ENCODE results near the gene DGKQ. TPM values are rescaled to one million over a fixed set of nuclear protein-coding genes. Genes with fewer than 3 reads are reported as not detected.

The DGKQ gene
- total and polyA plus RNA-seq, 9 of the 15 experiments (the other 6 are each of a cell fraction or from before 2014, with no cell fraction given): 0.17 to 22.0 (median 5.6) TPM

DNA sequence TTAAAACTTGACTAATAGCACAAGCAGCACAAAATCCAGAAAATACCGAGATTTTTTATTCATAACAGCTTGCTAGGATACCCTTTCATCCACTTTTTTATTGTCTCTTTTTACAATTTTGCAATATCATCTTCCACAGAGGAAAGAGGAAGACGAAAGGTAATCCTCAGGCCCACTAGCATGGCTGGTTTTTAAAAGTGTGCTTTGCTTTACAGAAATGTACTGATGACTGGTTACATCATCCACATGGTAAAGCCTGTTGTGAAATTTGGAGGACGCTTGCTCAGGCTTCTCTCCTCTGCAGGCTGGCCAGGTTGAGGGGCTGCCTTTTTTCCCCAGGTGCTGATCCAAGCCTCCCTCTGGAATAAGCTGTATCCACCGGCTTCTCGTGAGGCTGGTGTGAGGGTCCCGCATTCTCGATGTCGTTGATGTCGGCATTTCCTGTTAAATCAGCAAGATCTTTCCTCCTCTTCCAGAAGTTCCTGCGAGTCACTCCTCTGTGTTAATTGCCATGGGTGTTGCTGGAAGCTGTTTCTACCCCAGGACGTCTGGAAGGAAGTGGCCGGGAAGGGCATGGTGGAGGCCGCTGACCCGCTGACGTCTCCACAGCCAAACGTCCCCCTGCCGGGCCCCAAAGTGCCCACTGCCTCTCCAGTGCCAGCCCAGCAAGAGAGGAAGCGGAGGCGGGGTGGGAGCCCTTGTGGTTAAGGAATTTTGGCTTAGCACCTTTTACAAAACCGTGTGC lies 5.8 kb upstream of the DGKQ start:
- 37% methylated on average over 19 of the region's 20 CpGs for WGBS (ENCODE audit: insufficient coverage, low coverage, missing lambda C conversion rate)
- no peaks in the 10 kb centered on the region for H3K27me3 ChIP-seq (ENCODE audit: control insufficient read depth in 2 of 2, insufficient read depth in 2 of 2, low read length in 2 of 2)
- no peaks in the 10 kb centered on the region for H3K9me1 ChIP-seq (ENCODE audit: control insufficient read depth, insufficient read depth, low read length)
- CTCF ChIA-PET (ENCODE audit: low intra/inter-chr PET ratio): no interaction called here
- peak overlapping the region; percentile 54 for H2AFZ ChIP-seq (ENCODE audit: low read depth, low read length)
- FAIRE-seq (peak; percentile 49), DNase-seq (ENCODE audit: extremely low read depth in 1 of 4, low spot score in 3 of 4) (no peak), ATAC-seq (peak; percentile 41)
- peak overlapping the region; percentile 16; the same call in 1 of the 2 replicates for H3K4me2 ChIP-seq (ENCODE audit: insufficient read depth, low read length)
- intact Hi-C loops (cut with micrococcal nuclease): no loop called here
- H3K4me3 ChIP-seq: no peak overlapping the region
- no peaks in the 10 kb centered on the region for H3K9me3 ChIP-seq (replicated peaks; ENCODE audit: control insufficient read depth, insufficient read depth, low read depth, low read length)
- H3K27ac ChIP-seq (ENCODE audit: extremely low read depth, low read depth, low read length): 0 out of 3 replicates have a peak overlapping the region, but pooled peaks have one; percentile 24
- H4K20me1 ChIP-seq (replicated peaks; ENCODE audit: control insufficient read depth, insufficient read depth, low read length): no peaks in the 10 kb centered on the region
- peaks cover 24 to 47% of the 10 kb centered on the region in 2 experiments for H3K4me1 ChIP-seq (replicated peaks in 1 of 2; ENCODE audit: control insufficient read depth in 2 of 2, insufficient read depth in 2 of 2, low read length in 2 of 2)
- H3K79me2 ChIP-seq (ENCODE audit: control insufficient read depth, insufficient read depth, low read length): 0 out of 3 replicates have a peak, but pooled peaks cover 3% of the 10 kb centered on the region
- POLR2A ChIA-PET: interaction anchor here (0.6 to 1.5 kb wide), 2 partner anchors 9 to 237 kb away, joined by 3 to 7 read pairs; no protein-coding TSS in a partner anchor
- peak overlapping the region in 1 of 2 experiments; percentile 45; a peak in 2 of 4 replicates for H3K9ac ChIP-seq (ENCODE audit: insufficient read depth in 1 of 2, low read depth in 2 of 2, low read length in 2 of 2)
- BruUV-seq (replicated peaks): no TSS peak
- in situ Hi-C loops (cut with MboI): no loop called here
- no peaks in the 10 kb centered on the region for H3K36me3 ChIP-seq (ENCODE audit: control insufficient read depth, insufficient read depth, low read length)
- no peak for TF ChIP-seq SREBF1 (IDR thresholded peaks at IDR 0.05; ENCODE audit: borderline replicate concordance, low read depth, low read length)
- no peak for TF ChIP-seq ZBTB2 (IDR thresholded peaks at IDR 0.05)
- TF ChIP-seq, protein P1, sequence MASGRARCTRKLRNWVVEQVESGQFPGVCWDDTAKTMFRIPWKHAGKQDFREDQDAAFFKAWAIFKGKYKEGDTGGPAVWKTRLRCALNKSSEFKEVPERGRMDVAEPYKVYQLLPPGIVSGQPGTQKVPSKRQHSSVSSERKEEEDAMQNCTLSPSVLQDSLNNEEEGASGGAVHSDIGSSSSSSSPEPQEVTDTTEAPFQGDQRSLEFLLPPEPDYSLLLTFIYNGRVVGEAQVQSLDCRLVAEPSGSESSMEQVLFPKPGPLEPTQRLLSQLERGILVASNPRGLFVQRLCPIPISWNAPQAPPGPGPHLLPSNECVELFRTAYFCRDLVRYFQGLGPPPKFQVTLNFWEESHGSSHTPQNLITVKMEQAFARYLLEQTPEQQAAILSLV (tag; IDR thresholded peaks at IDR 0.05): 0 out of 2 replicates have a peak, but pooled peaks have one; percentile 17
- TF ChIP-seq RNF219 (CRISPR knock-in tag; IDR thresholded peaks at IDR 0.05): no peak
- no peak for TF ChIP-seq E2F3 (CRISPR knock-in tag; IDR thresholded peaks at IDR 0.05)
- no peak for TF ChIP-seq CBX2 (IDR thresholded peaks at IDR 0.05; ENCODE audit: insufficient read depth, low read length, poor library complexity, severe bottlenecking)
- no peak for TF ChIP-seq GATA2 (CRISPR knock-in tag; IDR thresholded peaks at IDR 0.05)
- peak in 1 of 2 experiments; percentile 50; a peak in 3 of 4 replicates for TF ChIP-seq NRF1 (conservative IDR thresholded peaks at IDR 0.05 in 1 of 2, IDR thresholded peaks at IDR 0.05 in 1 of 2)
- no peak for TF ChIP-seq ZNF239 (CRISPR knock-in tag; IDR thresholded peaks at IDR 0.05)
- peak in 1 of 2 experiments; percentile 43; a peak in 1 of 4 replicates for TF ChIP-seq MLLT1 (IDR thresholded peaks at IDR 0.05)
- TF ChIP-seq C11orf30 (IDR thresholded peaks at IDR 0.05; ENCODE audit: low read depth): peak; percentile 64; the same call in 1 of the 2 replicates
- TF ChIP-seq MAFK (IDR thresholded peaks at IDR 0.05; ENCODE audit: low read length): 0 out of 2 replicates have a peak, but pooled peaks have one; percentile 5
- no peak for TF ChIP-seq SUPT5H (IDR thresholded peaks at IDR 0.05)
- no peak for TF ChIP-seq NFXL1 (CRISPR knock-in tag; IDR thresholded peaks at IDR 0.05)
- peak; percentile 53; the same call in 1 of the 2 replicates for TF ChIP-seq MYC (IDR thresholded peaks at IDR 0.05; ENCODE audit: low read depth, low read length)
- TF ChIP-seq MYC (CRISPR knock-in tag; IDR thresholded peaks at IDR 0.05; ENCODE audit: borderline replicate concordance, low read depth): no peak
